GM21528 (cell line): ENCODE results near the gene CYP4F8.
"Not testable (repeated sequence)": the region's sequence is repeated elsewhere in the genome, so short reads cannot be mapped to it uniquely, and the experiment has no call there.

ENCODE experiments used
- ATAC-seq: cut with Tn5 transposase; IDR thresholded peaks from one replicate; pipeline ENCODE4 v1.9.1; 2021; ENCODE audit warnings: mild to moderate bottlenecking, moderate library complexity; ENCODE audit not compliant: unreplicated experiment, low FRiP score

CYP4F8 gene

GRCh38 chr19:15614507-15615379, at the start of gene CYP4F8:
Gene CYP4F8, plus strand, starts transcription at chr19:15615218. Its CDS starts 399 bp downstream, at chr19:15615617.
- ATAC-seq = no peak

GRCh38 chr19:15570420-15570819, 44.6 kb upstream of the CYP4F8 start:
- ATAC-seq = no peak

- no peak for ATAC-seq
Measured at GRCh38 chr19:15575406-15575805, 39.6 kb upstream of the CYP4F8 start.

GRCh38 chr19:15576526-15577156, 38.4 kb upstream of the CYP4F8 start:
- no peak for ATAC-seq

GRCh38 chr19:15577184-15577771, 37.7 kb upstream of the CYP4F8 start:
- no peak for ATAC-seq

GRCh38 chr19:15583346-15583745, 31.7 kb upstream of the CYP4F8 start:
- ATAC-seq = no peak

GRCh38 chr19:15584095-15584494, 30.9 kb upstream of the CYP4F8 start:
- no peak for ATAC-seq

- no peak for ATAC-seq
Measured at GRCh38 chr19:15584541-15585115, 30.4 kb upstream of the CYP4F8 start.

- no peak for ATAC-seq
Measured at GRCh38 chr19:15587663-15588062, 27.4 kb upstream of the CYP4F8 start.

GRCh38 chr19:15588265-15588664, 26.8 kb upstream of the CYP4F8 start:
- no peak for ATAC-seq

GRCh38 chr19:15589760-15590451, 25.1 kb upstream of the CYP4F8 start:
- ATAC-seq = no peak

GRCh38 chr19:15591796-15592195, 23.2 kb upstream of the CYP4F8 start:
- no peak for ATAC-seq

- not testable (repeated sequence) for ATAC-seq
Measured at GRCh38 chr19:15592506-15592905, 22.5 kb upstream of the CYP4F8 start.

GRCh38 chr19:15593766-15594165, 21.3 kb upstream of the CYP4F8 start:
- ATAC-seq = not testable (repeated sequence)

GRCh38 chr19:15595069-15595468, 19.9 kb upstream of the CYP4F8 start:
- ATAC-seq = no peak

GRCh38 chr19:15607978-15608925, 6.8 kb upstream of the CYP4F8 start:
- ATAC-seq = not testable (repeated sequence)

- no peak for ATAC-seq
Measured at GRCh38 chr19:15609261-15609660, 5.8 kb upstream of the CYP4F8 start.

- ATAC-seq = no peak
Measured at GRCh38 chr19:15612342-15612741, 2.7 kb upstream of the CYP4F8 start.

- ATAC-seq = no peak
Measured at GRCh38 chr19:15613338-15613737, 1.7 kb upstream of the CYP4F8 start.
